ENCODE measurements around the gene PTH1R.

GRCh38 chr3:46887980-46888494 is 10.5 kb downstream of the PTH1R start:
- TF ChIP-seq POLR2A (IDR thresholded peaks at IDR 0.05) (no peak), CTCF (IDR thresholded peaks at IDR 0.05) (no peak)

All from testis (tissue), 2 donors.